Fibroblast of the conjunctiva (primary cell): Measurements from ENCODE around the gene NAMPT.
"Not testable (repeated sequence)": the region's sequence is repeated elsewhere in the genome, so short reads cannot be mapped to it uniquely, and the experiment has no call there.

Experiments used
- DNase-seq: peaks from one replicate; pipeline ENCODE4 v3.0.0-alpha.2; 2010; ENCODE audit warnings: low read depth

Gene NAMPT

DNA sequence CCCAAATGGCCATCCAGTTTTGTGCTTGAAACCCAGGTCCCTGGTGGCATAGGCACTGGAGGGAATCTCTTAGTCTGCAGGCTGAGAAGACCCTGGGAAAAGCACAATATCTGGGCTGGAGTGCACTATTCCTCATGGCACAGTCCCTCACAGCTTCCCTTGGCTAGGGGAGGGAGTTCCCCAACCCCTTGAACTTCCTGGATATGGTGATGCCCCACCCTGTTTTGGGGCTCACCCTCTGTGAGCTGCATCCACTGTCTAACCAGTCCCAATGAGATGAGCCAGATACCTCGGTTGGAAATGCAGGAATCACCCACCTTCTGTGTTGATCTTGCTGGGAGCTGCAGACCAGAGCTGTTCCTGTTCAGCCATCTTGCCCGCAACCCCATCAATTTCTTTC is 19.8 kb upstream of the NAMPT start:
- no peak for DNase-seq

GRCh38 chr7:106298631-106299030 is 13.8 kb upstream of the NAMPT start:
- not testable (repeated sequence) for DNase-seq

DNA sequence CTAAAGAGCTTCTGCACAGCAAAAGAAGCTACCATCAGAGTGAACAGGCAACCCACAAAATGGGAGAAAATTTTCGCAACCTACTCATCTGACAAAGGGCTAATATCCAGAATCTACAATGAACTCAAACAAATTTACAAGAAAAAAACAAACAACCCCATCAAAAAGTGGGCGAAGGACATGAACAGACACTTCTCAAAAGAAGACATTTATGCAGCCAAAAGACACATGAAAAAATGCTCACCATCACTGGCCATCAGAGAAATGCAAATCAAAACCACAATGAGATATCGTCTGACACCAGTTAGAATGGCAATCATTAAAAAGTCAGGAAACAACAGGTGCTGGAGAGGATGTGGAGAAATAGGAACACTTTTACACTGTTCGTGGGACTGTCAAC is 13.4 kb upstream of the NAMPT start:
- DNase-seq = not testable (repeated sequence)

DNA sequence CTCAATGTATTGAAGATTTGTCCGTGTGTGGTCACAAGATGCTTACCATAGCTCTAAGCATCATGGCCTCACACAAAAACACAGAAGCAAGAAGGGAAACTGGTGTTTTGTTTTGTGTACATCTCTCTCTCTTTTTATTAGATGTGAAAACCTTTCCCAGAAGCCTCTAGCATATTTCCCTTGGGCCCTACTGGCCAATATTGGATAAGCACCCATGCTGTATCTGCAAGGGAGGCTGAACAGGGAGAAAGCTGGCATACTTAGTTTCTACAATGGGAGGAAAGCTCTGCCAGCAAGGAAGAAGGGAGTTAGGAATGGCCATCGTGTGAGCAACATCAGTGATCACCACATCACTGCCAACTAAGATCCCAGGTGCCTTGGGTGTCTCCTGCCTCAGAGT is 9.6 kb upstream of the NAMPT start:
- DNase-seq = no peak

DNA sequence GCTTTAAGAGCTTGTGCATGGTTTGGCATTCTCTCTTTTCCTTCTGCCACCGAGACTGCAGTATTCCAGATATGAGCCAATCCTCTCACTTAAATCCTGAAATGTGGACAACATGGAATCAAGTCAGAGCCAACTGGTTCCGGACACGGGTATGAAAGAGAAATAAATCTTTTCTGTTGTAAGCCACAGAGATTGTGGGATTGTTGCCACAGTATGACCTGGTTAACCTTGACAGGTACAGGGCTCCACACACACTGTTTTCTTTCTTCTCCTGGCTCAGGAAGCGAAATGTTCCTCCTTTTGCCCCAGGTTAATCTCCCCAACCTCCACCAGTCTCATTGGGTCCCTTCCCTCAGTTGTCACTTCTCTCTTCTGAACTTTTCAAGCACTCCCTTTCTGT is 6.5 kb upstream of the NAMPT start:
- DNase-seq = no peak

GRCh38 chr7:106290319-106290718 is 5.5 kb upstream of the NAMPT start:
- DNase-seq = no peak

DNA sequence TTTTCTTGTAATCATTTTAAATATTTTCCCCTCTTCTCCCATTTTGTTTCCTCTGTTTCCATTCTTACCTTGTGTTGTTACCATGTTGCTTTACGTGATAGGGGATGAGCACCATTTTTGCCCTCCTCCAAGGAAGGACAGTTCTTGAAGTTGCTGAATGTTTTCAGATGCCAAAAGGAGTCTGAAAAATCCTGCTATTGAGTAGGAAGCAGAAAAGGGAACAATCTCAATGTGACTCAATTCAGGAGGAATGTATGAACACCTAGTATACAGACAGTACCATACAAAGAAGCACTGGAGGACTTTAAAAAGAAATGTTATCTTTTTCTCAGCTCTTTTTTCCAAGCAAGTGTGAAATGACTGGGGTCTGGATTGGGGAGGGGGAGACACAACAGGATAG is 5.1 kb upstream of the NAMPT start:
- no peak for DNase-seq

GRCh38 chr7:106288263-106288662 is 3.5 kb upstream of the NAMPT start:
- no peak for DNase-seq

DNA sequence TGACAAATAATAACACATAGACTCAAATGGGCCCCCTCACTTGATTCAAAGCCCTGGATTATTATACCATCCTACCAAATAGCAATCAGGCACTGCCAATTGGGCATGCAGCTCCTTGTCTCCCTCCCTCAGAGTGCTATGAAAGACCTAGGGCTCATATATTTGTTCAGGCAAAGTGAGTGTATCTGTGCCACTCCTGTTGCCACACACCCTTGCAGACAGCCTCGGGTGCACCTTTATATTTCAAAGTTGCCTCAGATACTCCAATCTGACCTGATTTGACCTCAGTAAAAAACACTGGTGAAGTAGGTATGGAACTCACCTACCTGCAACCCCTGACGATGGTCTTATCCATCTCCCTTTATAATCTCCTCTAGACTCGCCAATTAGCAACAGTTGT is 3.0 kb upstream of the NAMPT start:
- DNase-seq = no peak

DNA sequence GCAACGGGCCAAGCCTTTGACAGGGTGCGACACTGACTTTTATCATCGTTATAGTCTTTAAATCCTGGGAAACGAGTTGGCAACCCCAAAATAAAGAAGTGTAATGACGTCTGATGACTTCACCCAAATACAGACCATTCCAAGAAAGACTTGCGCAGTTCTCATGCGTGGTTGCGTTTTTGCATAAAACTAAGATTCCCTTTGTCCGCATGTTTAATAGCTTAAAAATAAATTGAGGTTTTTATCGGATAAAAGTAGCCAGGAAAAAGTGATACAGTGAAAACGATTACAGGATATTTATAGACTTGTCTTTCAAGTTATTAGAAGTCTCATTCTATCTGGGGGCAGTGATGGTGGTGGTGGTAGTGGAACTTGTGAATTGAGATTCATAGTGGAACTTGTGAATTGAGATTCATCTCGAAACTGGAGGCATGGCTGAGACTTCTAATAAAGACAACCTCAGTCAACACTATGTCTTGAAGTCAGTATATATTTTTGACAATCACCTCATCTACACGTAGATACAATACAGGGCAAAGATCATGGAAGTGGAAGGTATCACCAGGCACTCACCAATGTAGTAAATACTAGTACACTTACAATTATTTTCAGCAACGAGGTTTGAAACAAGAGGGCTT is 1.2 kb upstream of the NAMPT start:
- DNase-seq = no peak

DNA sequence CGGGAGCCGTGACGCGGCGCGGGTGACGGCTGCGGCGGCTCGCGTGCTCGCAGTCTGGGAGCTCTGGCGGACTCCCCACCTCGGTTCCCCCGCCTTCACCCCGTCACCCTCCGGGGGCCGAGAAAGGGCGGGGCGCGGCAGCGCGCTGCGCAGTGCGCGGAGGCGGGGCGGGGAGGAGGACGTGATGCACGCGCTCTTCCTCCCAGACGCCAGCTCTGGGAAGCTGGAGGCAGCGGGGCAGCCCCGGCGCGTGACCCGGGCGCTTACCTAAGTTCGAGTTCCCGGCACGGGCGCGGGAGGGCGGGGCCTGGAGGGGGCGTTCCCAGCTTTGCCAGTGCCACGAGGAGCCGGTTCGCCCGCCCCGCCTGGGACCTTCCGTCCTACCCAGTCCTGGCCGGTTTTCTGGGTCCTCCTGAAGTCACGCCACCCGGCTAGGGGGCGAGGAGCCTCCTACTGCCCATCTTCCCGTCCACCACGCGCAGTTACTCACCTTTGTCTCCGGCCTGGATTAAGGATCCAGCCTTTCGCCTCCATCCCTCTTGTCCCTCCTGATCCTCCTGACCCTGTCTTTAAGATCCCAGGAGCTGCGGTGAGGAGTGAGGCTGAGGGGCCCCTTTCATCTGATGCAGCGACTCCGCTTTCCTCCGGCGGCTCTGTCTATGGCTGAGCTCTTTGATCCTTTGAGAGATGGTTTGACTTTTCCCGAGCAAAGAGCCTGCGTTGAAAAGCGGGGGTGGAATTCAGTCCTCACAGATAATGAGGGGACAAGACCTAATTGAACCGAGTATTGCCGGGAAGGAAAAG is 470 bp upstream of the NAMPT start:
- DNase-seq = peak; percentile 98

GRCh38 chr7:106283831-106284713 is 711 bp downstream of the NAMPT start:
- DNase-seq = no peak

GRCh38 chr7:106283501-106283830 is 1.3 kb downstream of the NAMPT start:
- DNase-seq = no peak

DNA sequence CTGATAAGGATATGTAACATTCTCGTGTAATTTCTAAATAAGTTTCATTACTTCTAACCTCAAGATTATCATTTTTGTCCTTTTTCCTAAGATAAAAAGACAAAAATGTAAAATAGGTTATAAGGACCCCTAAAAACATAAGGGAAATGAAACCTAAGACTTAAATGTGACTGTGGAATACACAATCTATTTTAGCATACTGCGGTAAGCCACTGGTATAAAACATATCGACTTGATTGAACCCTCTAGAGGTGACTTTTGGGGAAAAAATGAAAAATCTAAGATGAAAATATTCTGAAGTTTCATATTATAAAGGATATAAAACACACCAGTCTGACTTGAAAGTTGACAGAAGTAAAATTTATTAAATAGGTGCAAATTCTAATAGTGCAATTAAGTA is 1.9 kb downstream of the NAMPT start:
- DNase-seq = no peak

DNA sequence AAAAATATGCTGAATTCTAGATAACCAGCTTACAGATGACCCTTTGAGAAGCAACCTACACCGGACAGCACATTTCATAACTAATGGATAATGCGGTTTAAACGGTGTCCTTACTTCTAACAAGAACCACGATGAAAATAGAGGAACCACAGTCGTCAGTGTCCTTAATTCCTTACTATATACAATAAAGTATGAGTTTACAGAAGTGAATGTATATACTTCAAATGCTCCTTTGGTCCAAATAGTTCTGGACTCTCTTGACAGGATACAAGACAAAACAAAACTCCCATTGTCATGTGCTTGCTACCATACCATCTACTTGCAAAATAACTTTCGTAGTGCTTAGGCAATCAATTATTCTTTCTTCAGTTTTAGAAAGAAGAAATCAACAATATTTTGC is 2.4 kb downstream of the NAMPT start:
- no peak for DNase-seq

- DNase-seq = no peak
Observed at GRCh38 chr7:106281585-106282318, 3.0 kb downstream of the NAMPT start.

DNA sequence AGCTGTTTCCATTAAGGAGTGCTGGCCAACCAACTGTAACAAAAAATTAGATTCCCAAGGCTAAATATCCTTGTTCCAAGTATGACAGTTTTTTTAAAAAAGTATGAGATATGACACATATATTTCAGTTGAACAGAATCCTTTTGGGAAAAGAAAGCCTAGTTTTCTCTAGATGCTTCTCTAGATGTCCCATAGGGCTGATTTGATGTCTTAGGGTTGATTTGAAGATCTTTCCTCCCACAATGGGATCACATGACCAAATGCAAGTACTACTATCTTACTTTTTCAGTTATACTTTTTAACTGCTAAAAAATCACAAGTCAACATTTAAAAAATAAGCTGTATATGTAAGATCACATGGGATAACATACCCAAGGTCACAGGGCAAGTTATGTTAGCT is 3.7 kb downstream of the NAMPT start:
- no peak for DNase-seq

GRCh38 chr7:106279425-106280197 is 5.2 kb downstream of the NAMPT start:
- no peak for DNase-seq

DNA sequence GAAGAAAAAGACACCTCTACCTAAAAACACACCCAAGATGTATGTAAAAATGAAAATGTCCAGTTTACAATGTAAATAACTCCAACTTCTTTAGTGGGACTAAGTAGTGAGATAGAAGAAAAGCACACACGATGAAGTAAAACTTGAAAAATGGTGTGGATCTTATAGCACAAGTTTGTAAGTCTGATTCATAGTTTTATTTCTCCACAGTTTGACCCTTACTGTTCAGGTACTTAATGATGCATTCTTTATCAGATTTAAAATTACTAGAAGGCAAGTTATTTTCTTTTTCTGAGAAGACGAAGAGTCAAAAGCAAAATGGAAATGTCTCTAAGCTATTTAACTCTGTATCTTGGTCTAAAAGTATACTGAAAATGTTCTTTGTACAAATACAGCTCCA is 6.1 kb downstream of the NAMPT start:
- DNase-seq = no peak

DNA sequence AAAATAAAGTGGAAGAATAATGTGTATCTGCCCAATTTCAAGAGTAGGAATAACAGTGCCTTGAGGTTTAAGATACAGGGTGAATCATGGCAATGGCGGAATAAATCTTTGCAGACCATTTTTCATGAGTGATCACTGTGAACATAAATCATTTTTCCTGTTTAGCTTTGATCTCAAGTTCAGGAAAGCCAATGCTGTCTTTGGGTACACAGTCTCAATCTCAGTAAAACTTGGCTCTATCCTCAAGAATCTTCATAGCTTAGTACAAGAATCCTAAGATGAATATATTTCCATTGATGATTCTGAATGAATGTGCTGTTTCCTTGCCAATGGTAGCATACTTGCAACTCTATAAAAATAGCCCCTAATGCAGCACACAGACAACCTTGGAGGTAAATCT is 6.8 kb downstream of the NAMPT start:
- no peak for DNase-seq

- DNase-seq = no peak
Observed at GRCh38 chr7:106276513-106276912, 8.3 kb downstream of the NAMPT start.
